IMR-90 (cell line): ENCODE data around the gene GABPA. TPM values are rescaled to one million over a fixed set of nuclear protein-coding genes. Genes with fewer than 3 reads are reported as not detected.

Experiments used
- ATAC-seq: fragments of 200-7000 bp; cut with Tn5 transposase; 2 replicates; pipeline ENCODE4 v1.9.1; 2020; ENCODE audit warnings: low read depth, mild to moderate bottlenecking, moderate library complexity
- BruUV-seq: library from RNA; stranded (reverse); fragments of 400-500 nt; replicated peaks from 2 replicates; lab custom pipeline; 2021; lab: Mats Ljungman, UMichigan
- CTCF ChIA-PET: fragments of 300-600 bp; formaldehyde crosslinking; extraction: SDS; loops from one replicate; lab custom pipeline; 2021; ENCODE audit warnings: antibody characterized with exemption; lab: Yijun Ruan, JAX
- POLR2A ChIA-PET: fragments of 300-600 bp; sonication (Branson Sonifier 250); formaldehyde crosslinking; loops from one replicate; lab custom pipeline; 2022; ENCODE audit warnings: antibody characterized with exemption; ENCODE audit not compliant: unreplicated experiment; lab: Charles Lee
- DNase-seq: peaks from one replicate; pipeline ENCODE4 v3.0.0; 2013
- H2AFZ ChIP-seq: replicated peaks from 2 replicates; pipeline ENCODE3; 2013; ENCODE audit warnings: low read length, mild to moderate bottlenecking; ENCODE audit not compliant: poor library complexity
- H2AK5ac ChIP-seq: 2 replicates; pipeline ENCODE4 v1.6.1; 2013; ENCODE audit warnings: low read depth, low read length, inconsistent platforms
- H2AK9ac ChIP-seq: replicated peaks from 2 replicates; pipeline ENCODE3; 2013; ENCODE audit warnings: mild to moderate bottlenecking, low read depth, low read length, moderate library complexity; ENCODE audit not compliant: poor library complexity
- H2BK120ac ChIP-seq: 2 replicates; pipeline ENCODE4 v1.6.1; 2013; ENCODE audit warnings: low read depth, low read length, inconsistent platforms
- H2BK15ac ChIP-seq: 3 replicates; pipeline ENCODE4 v1.6.1; 2013; ENCODE audit warnings: low read depth, low read length, inconsistent platforms
- H2BK20ac ChIP-seq: 2 replicates; pipeline ENCODE4 v1.6.1; 2013; ENCODE audit warnings: low read depth, mild to moderate bottlenecking, inconsistent platforms, low read length, moderate library complexity
- H2BK5ac ChIP-seq: 2 replicates; pipeline ENCODE4 v1.6.1; 2013; ENCODE audit warnings: mild to moderate bottlenecking, low read depth, low read length, inconsistent platforms; ENCODE audit not compliant: poor library complexity, severe bottlenecking
- H3K14ac ChIP-seq: replicated peaks from 2 replicates; pipeline ENCODE4 v1.6.1; 2013; ENCODE audit warnings: low read depth, low read length, inconsistent platforms
- H3K18ac ChIP-seq: 2 replicates; pipeline ENCODE4 v1.6.1; 2013; ENCODE audit warnings: low read depth, low read length, control low read depth
- H3K23ac ChIP-seq: 2 replicates; pipeline ENCODE4 v1.6.1; 2013; ENCODE audit warnings: low read depth, low read length, inconsistent platforms
- H3K27ac ChIP-seq: 2 replicates; pipeline ENCODE4 v1.5.1; 2013; ENCODE audit warnings: mild to moderate bottlenecking, control low read depth, low read length; ENCODE audit not compliant: insufficient read depth
- H3K27me3 ChIP-seq: 2 replicates; pipeline ENCODE4 v1.6.1; 2013; ENCODE audit warnings: low read length; ENCODE audit not compliant: control insufficient read depth, insufficient read depth
- H3K36me3 ChIP-seq: 2 replicates; pipeline ENCODE4 v1.6.1; 2013; ENCODE audit warnings: low read length, mixed read lengths; ENCODE audit not compliant: control insufficient read depth, insufficient read depth
- H3K4ac ChIP-seq: 2 replicates; pipeline ENCODE4 v1.6.1; 2013; ENCODE audit warnings: low read depth, low read length, inconsistent platforms
- H3K4me1 ChIP-seq: 2 replicates; pipeline ENCODE4 v1.6.1; 2013; ENCODE audit warnings: low read length, mixed read lengths; ENCODE audit not compliant: control insufficient read depth, insufficient read depth
- H3K4me2 ChIP-seq: 2 replicates; pipeline ENCODE4 v1.6.1; 2013; ENCODE audit warnings: low read depth, mild to moderate bottlenecking, control low read depth, low read length, moderate library complexity
- H3K4me3 ChIP-seq: 2 replicates; pipeline ENCODE4 v1.5.1; 2013; ENCODE audit warnings: low read depth, mild to moderate bottlenecking, control low read depth, low read length, moderate library complexity; ENCODE audit not compliant: insufficient read depth
- H3K56ac ChIP-seq: 2 replicates; pipeline ENCODE4 v1.6.1; 2013; ENCODE audit warnings: low read length, inconsistent platforms; ENCODE audit not compliant: insufficient read depth; ENCODE audit errors: extremely low read depth
- H3K79me1 ChIP-seq, 2 experiments: 2 replicates each; pipeline ENCODE4 v1.6.1; 2013; ENCODE audit warnings: low read length in 2 of 2, inconsistent platforms in 1 of 2, low read depth in 1 of 2
- H3K9ac ChIP-seq: 2 replicates; pipeline ENCODE4 v1.6.1; 2013; ENCODE audit warnings: low read depth, low read length, control low read depth
- H3K9me1 ChIP-seq: 2 replicates; pipeline ENCODE4 v1.6.1; 2013; ENCODE audit warnings: low read length, inconsistent platforms; ENCODE audit not compliant: insufficient read depth
- H3K9me3 ChIP-seq: 2 replicates; pipeline ENCODE4 v1.6.1; 2013; ENCODE audit warnings: low read length; ENCODE audit not compliant: control insufficient read depth, insufficient read depth
- H4K20me1 ChIP-seq: 2 replicates; pipeline ENCODE4 v1.6.1; 2013; ENCODE audit warnings: low read length, inconsistent platforms; ENCODE audit not compliant: insufficient read depth
- H4K5ac ChIP-seq: 2 replicates; pipeline ENCODE4 v1.6.1; 2013; ENCODE audit warnings: mild to moderate bottlenecking, low read depth, low read length, control low read depth
- H4K8ac ChIP-seq, 2 experiments: 2 replicates each; pipeline ENCODE4 v1.6.1; 2013; ENCODE audit warnings: low read depth in 2 of 2, low read length in 2 of 2, control low read depth in 1 of 2, inconsistent platforms in 1 of 2
- H4K91ac ChIP-seq: 2 replicates; pipeline ENCODE4 v1.6.1; 2013; ENCODE audit warnings: low read depth, low read length, inconsistent platforms; ENCODE audit not compliant: insufficient read depth
- BHLHE40 ChIP-seq: fragments of 150-350 bp; IDR thresholded peaks from 2 replicates; pipeline ENCODE4 v1.6.1; 2016; ENCODE audit warnings: mild to moderate bottlenecking, low read depth, low read length
- CEBPB ChIP-seq: IDR thresholded peaks from 2 replicates; pipeline ENCODE4 v1.6.1; 2012; ENCODE audit warnings: low read depth, low read length, improper control_type of control experiment
- CHD1 ChIP-seq: IDR thresholded peaks from 2 replicates; pipeline ENCODE4 v1.6.1; 2012; ENCODE audit warnings: low read depth, low read length, improper control_type of control experiment
- FOS ChIP-seq: fragments of 150-350 bp; IDR thresholded peaks from 2 replicates; pipeline ENCODE4 v1.6.1; 2016; ENCODE audit warnings: low read depth, low read length
- MAFK ChIP-seq: IDR thresholded peaks from 2 replicates; pipeline ENCODE4 v1.6.1; 2012; ENCODE audit warnings: low read depth, low read length, improper control_type of control experiment
- MAZ ChIP-seq: IDR thresholded peaks from 2 replicates; pipeline ENCODE4 v1.6.1; 2012; ENCODE audit warnings: low read depth, mild to moderate bottlenecking, low read length, improper control_type of control experiment, moderate library complexity, borderline replicate concordance
- MXI1 ChIP-seq: IDR thresholded peaks from 2 replicates; pipeline ENCODE4 v1.6.1; 2012; ENCODE audit warnings: low read depth, mild to moderate bottlenecking, low read length, moderate library complexity, borderline replicate concordance
- NFE2L2 ChIP-seq: fragments of 150-350 bp; IDR thresholded peaks from 2 replicates; pipeline ENCODE4 v1.6.1; 2016; ENCODE audit warnings: low read depth, mild to moderate bottlenecking, low read length
- POLR2A ChIP-seq: IDR thresholded peaks from 2 replicates; pipeline ENCODE4 v1.6.1; 2012; ENCODE audit warnings: mild to moderate bottlenecking, low read depth, low read length
- RAD21 ChIP-seq: IDR thresholded peaks from 2 replicates; pipeline ENCODE4 v1.6.1; 2012; ENCODE audit warnings: low read length, improper control_type of control experiment
- RCOR1 ChIP-seq: IDR thresholded peaks from 2 replicates; pipeline ENCODE4 v1.6.1; 2012; ENCODE audit warnings: mild to moderate bottlenecking, low read length, improper control_type of control experiment; ENCODE audit not compliant: insufficient replicate concordance
- RFX5 ChIP-seq: IDR thresholded peaks from 2 replicates; pipeline ENCODE4 v1.8.0; 2012; ENCODE audit warnings: low read depth, mild to moderate bottlenecking, low read length, moderate library complexity
- SMC3 ChIP-seq: fragments of 150-350 bp; IDR thresholded peaks from 2 replicates; pipeline ENCODE4 v1.6.1; 2016; ENCODE audit warnings: low read depth, mild to moderate bottlenecking, antibody characterized with exemption, low read length, moderate library complexity
- WGBS, 2 experiments: methylation state at CpG; one replicate each; pipeline versions ENCODE4 v1.1.5 to v1.1.7; 2013; ENCODE audit warnings: missing lambda C conversion rate in 2 of 2; ENCODE audit not compliant: insufficient read length in 1 of 2; ENCODE audit errors: extremely low coverage in 2 of 2; 5-methylcytosine and 5-hydroxymethylcytosine counted together
- dilution Hi-C: fragments of 300-500 bp; cut with HindIII; formaldehyde crosslinking; loops from one replicate; pipeline ENCODE4 v1.14.3; 2018; ENCODE audit warnings: low sequenced_read_pairs; ENCODE audit not compliant: unreplicated experiment
- in situ Hi-C: fragments of 300-500 bp; cut with MboI; formaldehyde crosslinking; loops from 3 replicates; pipeline ENCODE4 v1.14.3; 2019; ENCODE audit warnings: low sequenced_read_pairs, inconsistent platforms, mixed read lengths
- intact Hi-C: fragments of 100-400 bp; cut with micrococcal nuclease; formaldehyde crosslinking; loops from 2 replicates; pipeline ENCODE4 v1.10.0; 2022
- polyA plus RNA-seq, 3 experiments: library from polyadenylated mRNA; depleted of rRNA; stranded (reverse); fragments of >200 nt; gene quantifications; 2 replicates each; pipeline ENCODE4 v1.2.3, GENCODE V29; 2012; ENCODE audit warnings: low replicate concordance in 1 of 3
- total RNA-seq: library from RNA; depleted of rRNA; stranded (reverse); fragments of >200 nt; gene quantifications from 2 replicates; pipeline ENCODE4 v1.2.3, GENCODE V29; 2012
- TF ChIP-seq, protein P1 (sequence below): conservative IDR thresholded peaks from 2 replicates; pipeline ENCODE4 v1.5.1; 2012; ENCODE audit warnings: mild to moderate bottlenecking, low read depth, low read length, improper control_type of control experiment
- TF ChIP-seq, protein P2 (sequence below): fragments of 150-350 bp; IDR thresholded peaks from 2 replicates; pipeline ENCODE4 v1.6.1; 2017; ENCODE audit warnings: mild to moderate bottlenecking, antibody characterized with exemption, low read length, low read depth
- TF ChIP-seq, protein P3 (sequence below): fragments of 150-350 bp; IDR thresholded peaks from 2 replicates; pipeline ENCODE4 v1.6.1; 2016; ENCODE audit warnings: low read depth, mild to moderate bottlenecking, low read length, moderate library complexity, borderline replicate concordance

The GABPA gene
- total and polyA plus RNA-seq, 2 of the 4 experiments (the other 2 are of a cell fraction) = 9.0 to 17.0 TPM

GRCh38 chr21:25760061-25760460, 25.3 kb downstream of the GABPA start:
- no peaks in the 10 kb centered on the region; the same call in 1 of the 2 replicates for H3K9me1 ChIP-seq
- H2BK15ac ChIP-seq = no peak overlapping the region
- no peak for TF ChIP-seq NFE2L2
- TF ChIP-seq, protein P1, sequence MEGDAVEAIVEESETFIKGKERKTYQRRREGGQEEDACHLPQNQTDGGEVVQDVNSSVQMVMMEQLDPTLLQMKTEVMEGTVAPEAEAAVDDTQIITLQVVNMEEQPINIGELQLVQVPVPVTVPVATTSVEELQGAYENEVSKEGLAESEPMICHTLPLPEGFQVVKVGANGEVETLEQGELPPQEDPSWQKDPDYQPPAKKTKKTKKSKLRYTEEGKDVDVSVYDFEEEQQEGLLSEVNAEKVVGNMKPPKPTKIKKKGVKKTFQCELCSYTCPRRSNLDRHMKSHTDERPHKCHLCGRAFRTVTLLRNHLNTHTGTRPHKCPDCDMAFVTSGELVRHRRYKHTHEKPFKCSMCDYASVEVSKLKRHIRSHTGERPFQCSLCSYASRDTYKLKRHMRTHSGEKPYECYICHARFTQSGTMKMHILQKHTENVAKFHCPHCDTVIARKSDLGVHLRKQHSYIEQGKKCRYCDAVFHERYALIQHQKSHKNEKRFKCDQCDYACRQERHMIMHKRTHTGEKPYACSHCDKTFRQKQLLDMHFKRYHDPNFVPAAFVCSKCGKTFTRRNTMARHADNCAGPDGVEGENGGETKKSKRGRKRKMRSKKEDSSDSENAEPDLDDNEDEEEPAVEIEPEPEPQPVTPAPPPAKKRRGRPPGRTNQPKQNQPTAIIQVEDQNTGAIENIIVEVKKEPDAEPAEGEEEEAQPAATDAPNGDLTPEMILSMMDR = no peak
- no peak for TF ChIP-seq SMC3
- TF ChIP-seq BHLHE40 = no peak
- no peak for TF ChIP-seq RCOR1
- TF ChIP-seq MAFK = no peak
- TF ChIP-seq MAZ = no peak
- no peak for TF ChIP-seq FOS
- TF ChIP-seq, protein P2, sequence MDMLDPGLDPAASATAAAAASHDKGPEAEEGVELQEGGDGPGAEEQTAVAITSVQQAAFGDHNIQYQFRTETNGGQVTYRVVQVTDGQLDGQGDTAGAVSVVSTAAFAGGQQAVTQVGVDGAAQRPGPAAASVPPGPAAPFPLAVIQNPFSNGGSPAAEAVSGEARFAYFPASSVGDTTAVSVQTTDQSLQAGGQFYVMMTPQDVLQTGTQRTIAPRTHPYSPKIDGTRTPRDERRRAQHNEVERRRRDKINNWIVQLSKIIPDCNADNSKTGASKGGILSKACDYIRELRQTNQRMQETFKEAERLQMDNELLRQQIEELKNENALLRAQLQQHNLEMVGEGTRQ = no peak
- TF ChIP-seq POLR2A = no peak
- no peak for TF ChIP-seq CHD1
- no peak for TF ChIP-seq MXI1
- TF ChIP-seq RFX5 = no peak
- no peak for TF ChIP-seq RAD21
- TF ChIP-seq CEBPB = no peak
- TF ChIP-seq, protein P3, sequence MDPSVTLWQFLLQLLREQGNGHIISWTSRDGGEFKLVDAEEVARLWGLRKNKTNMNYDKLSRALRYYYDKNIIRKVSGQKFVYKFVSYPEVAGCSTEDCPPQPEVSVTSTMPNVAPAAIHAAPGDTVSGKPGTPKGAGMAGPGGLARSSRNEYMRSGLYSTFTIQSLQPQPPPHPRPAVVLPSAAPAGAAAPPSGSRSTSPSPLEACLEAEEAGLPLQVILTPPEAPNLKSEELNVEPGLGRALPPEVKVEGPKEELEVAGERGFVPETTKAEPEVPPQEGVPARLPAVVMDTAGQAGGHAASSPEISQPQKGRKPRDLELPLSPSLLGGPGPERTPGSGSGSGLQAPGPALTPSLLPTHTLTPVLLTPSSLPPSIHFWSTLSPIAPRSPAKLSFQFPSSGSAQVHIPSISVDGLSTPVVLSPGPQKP = no peak
- no peak overlapping the region for H4K5ac ChIP-seq
- H2BK20ac ChIP-seq = no peak overlapping the region
- H3K9me3 ChIP-seq = no peaks in the 10 kb centered on the region
- no TSS peak for BruUV-seq
- H3K56ac ChIP-seq = no peak overlapping the region
- H2AK5ac ChIP-seq = no peak overlapping the region
- ChIA-PET POLR2A (no interaction called here), CTCF (interaction anchor here (0.6 to 0.7 kb wide), 2 partner anchors 15 to 66 kb away, joined by 3 to 10 read pairs; no protein-coding TSS in a partner anchor)
- intact Hi-C loops (loop anchor here (1.0 kb wide), 1 partner anchor 40 kb away; no protein-coding TSS in a partner anchor), dilution Hi-C loops (no loop called here), in situ Hi-C loops (no loop called here)
- H3K14ac ChIP-seq = no peak overlapping the region
- H4K91ac ChIP-seq = no peak overlapping the region
- no peak overlapping the region for H2BK5ac ChIP-seq
- no peak overlapping the region for H3K18ac ChIP-seq
- ATAC-seq = no peak
- 0 out of 4 replicates have a peak, but pooled peaks cover 3 to 4% of the 10 kb centered on the region in 2 experiments for H3K79me1 ChIP-seq
- no peak overlapping the region for H2BK120ac ChIP-seq
- H3K27me3 ChIP-seq = no peaks in the 10 kb centered on the region
- no peak for DNase-seq
- H2AK9ac ChIP-seq = no peak overlapping the region
- H4K8ac ChIP-seq = no peak overlapping the region
- peaks cover 16% of the 10 kb centered on the region; the same call in 1 of the 2 replicates for H3K36me3 ChIP-seq
- H4K20me1 ChIP-seq = no peaks in the 10 kb centered on the region
- H3K4me2 ChIP-seq = peak overlapping the region; percentile 63; the same call in 1 of the 2 replicates
- H3K27ac ChIP-seq = no peak overlapping the region
- no peak overlapping the region for H3K23ac ChIP-seq
- no peak overlapping the region for H2AFZ ChIP-seq
- no peak overlapping the region for H3K4me3 ChIP-seq
- WGBS, 2 experiments = no CpG with 5 or more reads among the region's 3 CpGs
- H3K9ac ChIP-seq = no peak overlapping the region
- H3K4me1 ChIP-seq = peaks cover 5% of the 10 kb centered on the region
- H3K4ac ChIP-seq = no peak overlapping the region
